ENCODE measurements around the gene XYLT1.
A peak's percentile ranks its signal among the peaks of the same experiment; 100 is the strongest.

The XYLT1 gene

DNA sequence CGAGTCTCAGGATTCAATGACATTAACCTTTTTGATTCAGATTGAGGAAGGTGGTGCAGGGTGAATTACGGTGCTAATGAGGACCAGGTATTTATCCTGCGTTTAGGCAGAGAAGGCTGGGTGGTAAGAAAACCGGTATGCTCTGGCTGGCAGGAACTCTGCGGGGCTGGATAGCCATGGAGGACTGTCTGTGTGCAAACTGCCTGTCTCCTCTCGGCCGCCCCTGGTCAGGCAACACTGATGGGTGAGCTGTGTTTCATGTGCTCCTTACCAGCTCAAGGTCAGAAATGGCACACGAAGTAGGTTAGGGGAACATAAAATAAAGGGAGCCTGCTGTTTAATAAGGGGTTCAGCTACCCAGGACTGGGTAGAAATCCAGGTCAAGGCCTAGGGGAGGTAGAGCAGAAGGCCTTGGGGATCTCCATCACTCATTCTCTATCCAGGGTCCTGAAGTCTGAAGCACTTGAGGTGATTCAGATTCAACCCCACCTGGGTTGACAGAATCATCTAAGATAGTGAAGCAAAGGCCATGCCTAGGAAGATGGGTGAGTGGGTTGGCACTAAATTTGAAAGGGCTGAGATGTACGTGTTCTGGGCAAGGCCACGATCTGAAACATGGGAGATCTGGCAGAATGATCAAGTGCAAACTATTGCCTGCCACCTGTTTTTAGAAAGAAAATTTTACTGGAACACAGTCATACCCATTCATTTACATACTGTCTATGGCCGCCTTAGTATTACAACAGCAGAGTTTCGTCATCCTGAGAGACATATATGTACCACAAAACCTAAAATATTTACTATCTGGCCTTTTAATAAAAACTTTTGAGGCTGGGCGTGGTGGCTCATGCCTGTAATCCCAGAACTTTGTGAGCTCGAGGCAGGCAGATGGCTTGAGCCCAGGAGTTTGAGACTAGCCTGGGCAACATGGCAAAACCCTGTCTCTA is 292.5 kb downstream of the XYLT1 start:
- no peak for DNase-seq (ENCODE audit: low spot score)

DNA sequence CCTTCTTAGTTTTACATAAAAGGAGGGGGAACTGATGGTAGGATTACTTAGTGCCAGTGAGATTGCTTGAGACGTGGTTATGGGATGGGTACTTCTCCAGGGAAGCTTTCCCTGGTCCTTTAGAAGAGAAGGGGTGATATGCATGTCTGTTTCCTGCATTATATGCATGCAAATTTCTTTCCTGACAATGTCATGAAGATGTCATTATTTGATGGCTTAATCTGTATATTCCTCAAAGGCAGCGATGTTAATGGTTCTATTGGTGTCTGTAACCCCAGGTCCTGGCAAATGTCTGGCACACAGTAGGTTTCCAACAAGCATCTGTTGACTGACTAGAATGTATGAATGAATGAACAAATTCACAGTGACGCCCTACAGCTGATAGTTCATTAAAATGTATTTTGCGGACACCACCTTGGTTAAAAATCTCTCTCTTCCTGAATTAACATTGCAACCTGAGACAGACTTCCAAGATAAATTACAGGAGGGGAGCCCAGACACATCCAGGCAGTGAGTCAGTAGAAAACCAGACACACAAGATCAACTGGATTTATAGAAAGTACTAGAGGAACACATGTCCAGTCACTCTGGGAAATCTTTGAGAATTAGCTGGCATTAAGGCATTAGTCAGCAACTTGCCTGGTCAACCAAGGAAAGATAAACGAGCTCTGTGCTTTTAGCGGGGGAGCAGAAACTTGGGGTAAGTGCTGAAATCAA is 293.4 kb downstream of the XYLT1 start:
- no peak for DNase-seq (ENCODE audit: low spot score)

DNA sequence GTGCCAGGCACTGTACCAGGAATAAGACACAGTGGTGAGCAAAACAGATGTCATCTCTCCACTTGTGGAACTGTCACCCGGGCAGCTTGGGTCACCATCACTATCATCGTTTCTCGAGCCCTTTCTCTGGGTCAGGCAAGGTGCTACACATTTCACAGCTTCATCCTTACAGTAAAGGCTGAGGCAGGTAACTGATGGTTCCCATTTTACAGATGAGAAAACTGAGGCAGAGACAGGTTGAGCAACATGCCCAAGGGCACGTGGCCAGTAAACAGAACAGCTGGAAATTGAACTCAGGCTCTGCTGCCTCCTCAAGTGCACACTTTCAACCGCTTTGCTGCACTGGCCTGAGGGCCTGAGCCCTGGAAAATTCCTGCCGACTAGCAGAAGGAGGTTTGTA is 294.6 kb downstream of the XYLT1 start:
- DNase-seq (ENCODE audit: low spot score): no peak

DNA sequence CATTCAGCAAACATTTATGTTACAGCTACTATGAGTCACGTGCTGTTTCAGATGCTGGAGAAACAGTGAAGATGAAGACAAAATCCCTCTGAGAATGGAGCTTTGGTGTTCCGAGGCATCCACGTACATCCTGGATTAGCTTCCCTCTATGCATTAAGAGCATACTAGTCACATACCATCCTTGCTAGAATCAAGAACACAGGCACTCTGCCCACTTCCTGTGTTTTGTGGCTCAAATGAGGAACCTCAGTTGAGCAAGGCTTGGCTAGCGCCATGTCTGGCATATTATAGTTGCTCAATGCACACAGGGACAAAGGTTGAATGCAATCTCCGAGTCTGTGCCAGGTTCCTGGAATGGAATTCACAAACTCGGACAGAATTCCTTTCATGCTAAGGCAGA is 297.5 kb downstream of the XYLT1 start:
- DNase-seq (ENCODE audit: low spot score): no peak

DNA sequence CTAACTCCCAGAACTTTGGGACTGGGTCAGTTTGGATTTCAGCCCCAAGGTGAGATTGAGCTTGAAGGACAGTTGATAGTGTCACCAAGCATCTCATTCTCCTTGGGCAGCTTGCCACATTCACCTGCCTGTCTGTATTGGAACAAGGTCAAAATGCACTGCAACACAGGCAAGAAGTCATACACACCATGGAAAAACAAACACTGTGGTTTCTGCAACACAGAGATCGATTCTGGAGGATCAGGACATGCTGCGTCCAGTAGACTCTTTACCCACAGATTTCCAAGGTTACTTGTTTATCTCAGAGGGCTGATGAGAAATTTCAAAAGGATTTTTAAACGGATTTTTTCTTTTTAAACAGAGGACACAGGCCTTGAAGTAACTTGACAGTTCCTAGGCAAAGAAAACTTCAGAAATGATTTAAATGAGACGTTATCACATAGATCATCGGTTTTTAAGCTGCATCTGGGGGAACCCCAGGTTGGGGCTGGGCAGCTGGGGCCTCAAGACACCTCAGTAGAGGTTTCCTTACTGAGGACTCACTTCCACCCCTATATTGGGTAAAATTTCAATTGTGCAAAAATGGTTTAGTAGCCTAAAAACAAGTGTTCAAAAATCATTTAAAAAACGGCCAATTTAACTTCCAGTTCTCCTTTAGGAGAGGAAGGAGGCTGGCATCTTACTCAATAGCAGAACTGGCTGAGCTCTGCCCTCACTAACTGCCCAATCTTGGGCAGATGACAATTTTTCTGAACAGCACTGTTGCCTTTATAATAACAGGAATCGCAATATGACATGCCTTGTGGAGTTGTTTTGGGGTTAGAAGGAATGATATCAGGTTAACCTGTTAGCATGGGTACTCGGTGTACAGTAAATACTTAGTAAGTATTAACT is 299.3 kb downstream of the XYLT1 start:
- no peak for DNase-seq (ENCODE audit: low spot score)

DNA sequence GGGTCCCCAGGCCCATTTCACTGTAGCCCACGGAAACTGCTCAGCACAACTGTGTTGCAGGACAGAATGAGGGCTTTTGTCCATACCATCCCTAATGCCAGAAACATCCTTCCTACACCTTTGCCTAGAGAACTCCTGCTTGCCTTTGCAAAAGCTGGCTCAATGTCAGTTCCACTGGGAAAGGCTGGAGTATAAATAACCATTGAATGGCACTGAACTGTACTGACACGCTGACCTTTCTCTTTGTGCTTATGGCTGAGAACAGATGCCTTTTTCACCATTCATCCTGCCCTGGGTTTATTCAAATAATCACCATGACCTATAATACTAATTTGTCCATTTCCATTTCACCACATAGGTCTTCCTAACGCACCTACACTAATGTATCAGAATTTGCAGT is 300.3 kb downstream of the XYLT1 start:
- no peak for DNase-seq (ENCODE audit: low spot score)

DNA sequence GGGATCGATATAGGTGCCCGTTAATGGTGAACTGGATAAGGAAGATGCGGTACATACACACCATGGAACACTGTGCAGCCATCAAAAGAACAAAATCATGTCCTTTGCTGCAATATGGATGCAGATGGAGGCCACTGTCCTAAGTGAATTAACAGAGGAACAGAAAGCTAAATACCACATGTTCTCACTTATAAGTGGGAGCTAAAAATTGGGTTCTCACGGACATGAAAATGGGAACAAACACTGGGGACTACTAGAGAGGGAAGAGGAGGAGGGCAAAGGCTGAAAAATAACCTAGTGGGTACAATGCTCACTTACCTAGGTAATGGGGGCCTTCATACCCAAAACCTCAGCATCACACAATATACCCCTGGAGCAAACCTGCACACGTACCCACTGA is 302.6 kb downstream of the XYLT1 start:
- DNase-seq (ENCODE audit: low spot score): no peak

DNA sequence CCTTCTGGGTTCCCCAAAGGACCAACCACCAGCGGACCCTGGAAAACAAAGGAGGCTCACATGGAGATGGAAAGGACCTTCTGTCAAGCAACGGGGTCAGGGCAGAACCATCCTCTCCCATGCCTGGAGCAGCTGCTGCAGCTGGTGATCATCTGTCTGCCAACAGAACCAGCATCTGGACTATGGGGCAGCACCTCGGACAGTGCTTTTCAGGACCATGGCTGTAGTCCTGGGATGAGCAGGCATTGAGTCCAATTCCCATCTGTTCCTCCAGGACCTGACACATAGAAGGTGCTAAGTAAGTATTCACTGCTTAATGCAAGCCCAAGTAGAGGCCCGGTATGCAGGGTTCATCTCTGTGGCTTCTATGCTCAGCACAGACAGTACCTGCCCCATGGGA is 304.7 kb downstream of the XYLT1 start:
- no peak for DNase-seq (ENCODE audit: low spot score)

DNA sequence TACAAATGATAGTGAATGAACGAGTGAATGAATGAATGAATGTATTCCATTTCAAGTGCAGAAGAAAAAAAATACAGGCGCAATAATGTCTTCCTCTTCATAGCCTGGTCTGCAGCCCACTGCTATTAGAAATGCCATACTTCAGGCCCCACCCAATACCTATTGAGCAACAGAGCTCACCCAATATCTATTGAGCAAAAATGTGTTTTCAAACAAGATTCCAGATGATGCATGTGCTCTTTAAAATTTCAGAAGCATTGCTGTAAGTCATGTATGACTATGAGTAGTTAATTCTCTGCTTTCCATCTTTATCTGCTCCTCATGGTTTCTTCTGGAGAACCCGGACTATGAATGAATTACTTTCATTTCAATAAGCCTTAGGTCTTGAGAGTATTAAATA is 308.2 kb downstream of the XYLT1 start:
- no peak for DNase-seq (ENCODE audit: low spot score)

DNA sequence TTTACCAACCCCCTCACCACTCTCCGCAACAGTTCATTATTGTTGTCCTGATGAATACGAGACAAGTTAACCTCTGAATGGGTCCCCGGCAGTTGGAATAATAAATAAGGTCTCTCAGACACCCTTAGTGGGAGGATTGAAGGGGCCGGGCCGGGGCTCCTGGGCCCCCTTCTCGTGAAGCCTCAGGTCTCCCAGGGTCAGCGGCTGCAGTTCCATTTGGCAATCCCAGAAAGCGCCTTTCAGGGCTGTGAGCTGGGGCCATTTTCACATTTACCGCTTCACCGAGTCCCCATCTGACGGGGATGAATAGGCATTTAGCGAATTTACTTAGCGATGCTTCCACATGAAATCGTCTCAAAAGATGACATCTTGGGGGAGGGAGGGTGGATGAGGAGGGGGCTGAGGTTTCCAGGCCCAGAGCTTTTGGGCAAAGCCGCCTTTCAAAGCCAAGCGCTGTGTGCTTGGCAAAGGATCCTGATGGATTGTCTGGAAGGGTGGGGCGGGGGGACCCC is 309.8 kb downstream of the XYLT1 start:
- no peak for DNase-seq (ENCODE audit: low spot score)

DNA sequence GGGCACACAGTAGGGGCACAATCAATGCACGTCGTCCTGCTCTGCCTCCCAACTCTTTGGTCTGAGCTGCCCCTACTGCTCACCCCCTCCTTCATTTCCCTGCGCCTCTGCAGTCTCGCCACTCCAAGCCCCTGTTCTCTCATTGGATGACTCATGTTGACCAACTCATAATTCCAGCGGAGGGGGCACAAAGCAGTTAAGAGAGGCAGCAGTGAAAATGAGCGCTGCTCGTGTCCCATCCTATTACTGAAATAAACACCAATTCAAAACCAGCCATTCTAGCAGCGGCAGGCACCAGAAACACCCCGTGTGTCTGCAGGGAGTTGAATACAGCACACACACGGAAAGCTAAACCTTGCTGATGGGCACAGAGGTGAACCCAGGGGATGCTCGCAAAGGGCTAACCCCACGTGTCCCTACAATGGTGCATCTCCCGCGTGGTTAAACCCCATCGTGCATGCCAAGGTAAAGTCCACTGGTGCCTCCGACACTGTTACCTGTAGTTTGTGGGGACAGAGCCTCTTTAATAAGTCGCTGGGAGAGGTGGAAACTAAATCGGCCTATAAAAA is 310.4 kb downstream of the XYLT1 start:
- no peak for DNase-seq (ENCODE audit: low spot score)

DNA sequence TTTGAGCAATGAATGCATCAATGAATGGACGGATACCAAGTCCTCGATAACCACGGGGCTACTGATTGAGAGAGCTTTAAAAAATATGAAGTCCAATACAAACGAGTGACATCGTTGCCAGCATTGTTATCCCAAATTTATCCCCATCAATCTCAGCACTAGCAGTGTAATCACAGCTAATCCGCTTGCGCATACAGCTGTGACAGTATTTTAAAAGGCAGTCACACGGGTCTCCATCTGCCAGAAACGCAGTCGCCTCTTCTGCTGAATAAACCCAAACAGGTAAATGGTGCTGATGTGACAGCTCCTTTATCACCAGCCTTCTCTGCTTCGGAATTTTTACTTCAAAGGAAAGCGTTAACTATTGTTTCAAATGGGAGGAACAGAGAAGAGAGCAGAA is 311.1 kb downstream of the XYLT1 start:
- DNase-seq (ENCODE audit: low spot score): no peak

DNA sequence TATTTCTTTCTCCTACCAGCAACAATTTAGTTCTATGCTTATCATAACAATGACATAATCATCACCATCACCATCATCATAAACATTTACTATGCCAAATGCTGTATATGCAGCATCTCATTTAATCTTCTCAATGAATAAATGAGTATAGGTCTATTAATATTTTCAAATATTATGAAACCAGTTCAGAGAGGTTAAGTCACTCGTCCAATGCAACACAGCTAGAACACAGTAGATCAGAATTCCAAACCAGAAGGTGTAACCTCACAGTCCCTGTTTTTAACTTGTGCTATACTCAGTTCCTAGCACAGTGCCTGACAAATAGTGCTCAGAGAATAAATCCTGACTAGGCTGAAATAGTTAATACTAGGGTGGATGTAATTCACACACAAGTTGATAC is 314.8 kb downstream of the XYLT1 start:
- DNase-seq (ENCODE audit: low spot score): no peak

DNA sequence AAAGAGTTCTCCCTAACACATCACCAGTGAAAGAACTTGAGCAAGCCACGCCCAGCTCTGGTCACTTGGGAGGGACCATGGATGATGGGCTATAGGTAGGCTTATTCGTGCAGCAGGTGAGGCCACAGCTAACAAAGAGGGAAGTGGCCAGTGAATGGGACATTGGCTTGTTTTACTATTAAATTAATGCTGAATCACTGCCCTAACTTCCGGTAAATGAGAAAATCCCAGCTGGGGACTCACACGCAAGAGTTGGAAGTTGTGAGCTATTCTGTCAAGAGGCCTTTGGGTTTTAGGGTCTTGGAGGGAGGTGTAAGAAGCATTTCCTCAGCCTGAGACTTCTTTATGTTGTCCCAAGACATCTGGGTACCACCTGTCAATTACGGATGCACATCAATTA is 315.3 kb downstream of the XYLT1 start:
- no peak for DNase-seq (ENCODE audit: low spot score)

DNA sequence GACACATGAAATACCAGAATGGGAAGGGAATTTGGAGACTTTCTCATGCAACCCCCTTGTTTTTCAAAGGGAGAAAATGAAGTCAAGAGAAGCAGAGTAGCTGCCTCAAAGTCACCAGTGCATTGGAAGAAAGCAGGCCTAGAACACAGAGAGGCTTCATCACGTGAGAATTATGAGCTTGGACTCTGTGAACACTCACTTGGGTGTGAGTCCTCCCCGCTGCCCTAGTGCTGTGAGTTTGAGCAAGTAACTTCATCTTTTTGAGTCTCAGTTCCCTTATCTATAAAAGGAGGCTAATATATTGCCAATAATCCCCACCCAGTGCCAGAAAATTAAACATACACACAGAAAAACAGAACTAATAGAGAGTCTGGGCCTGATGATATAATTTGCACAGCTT is 315.8 kb downstream of the XYLT1 start:
- no peak for DNase-seq (ENCODE audit: low spot score)

DNA sequence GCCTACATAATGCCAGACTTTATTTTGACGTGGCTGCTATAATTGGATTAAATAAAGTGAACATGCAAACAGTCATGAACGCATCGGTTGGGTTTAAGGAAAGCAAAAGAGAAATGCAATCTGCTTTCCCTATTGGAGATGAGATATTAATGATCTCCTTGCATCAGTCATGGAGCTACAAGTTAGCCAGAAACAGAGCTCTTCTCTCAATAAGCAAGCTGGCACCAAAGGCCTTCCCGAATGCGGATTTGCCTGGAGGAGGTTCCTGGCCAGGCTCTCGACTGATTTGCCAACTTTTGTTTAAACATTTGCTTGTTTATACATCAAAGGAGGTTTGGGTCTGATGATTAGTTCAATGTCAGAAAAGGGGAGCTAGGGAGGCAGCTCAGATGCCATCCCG is 318.4 kb downstream of the XYLT1 start:
- DNase-seq (ENCODE audit: low spot score): no peak

DNA sequence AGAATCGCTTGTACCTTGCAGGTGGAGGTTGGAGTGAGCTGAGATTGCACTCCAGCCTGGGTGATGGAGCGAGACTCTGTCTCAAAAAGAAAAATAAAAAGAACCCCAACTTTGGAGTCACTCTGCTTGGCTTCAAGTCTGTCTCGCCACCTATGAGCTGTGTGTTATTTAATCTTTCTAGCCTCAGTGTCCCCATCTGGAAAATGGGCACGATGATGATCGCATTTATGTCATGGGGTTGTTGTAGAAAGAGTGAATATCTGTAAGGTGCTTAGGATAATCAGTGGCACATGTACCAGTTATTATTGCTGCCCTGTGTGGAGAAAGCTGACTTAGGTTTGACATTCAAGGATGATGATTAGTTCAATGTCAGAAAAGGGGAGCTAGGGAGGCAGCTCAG is 319.4 kb downstream of the XYLT1 start:
- no peak for DNase-seq (ENCODE audit: low spot score)

DNA sequence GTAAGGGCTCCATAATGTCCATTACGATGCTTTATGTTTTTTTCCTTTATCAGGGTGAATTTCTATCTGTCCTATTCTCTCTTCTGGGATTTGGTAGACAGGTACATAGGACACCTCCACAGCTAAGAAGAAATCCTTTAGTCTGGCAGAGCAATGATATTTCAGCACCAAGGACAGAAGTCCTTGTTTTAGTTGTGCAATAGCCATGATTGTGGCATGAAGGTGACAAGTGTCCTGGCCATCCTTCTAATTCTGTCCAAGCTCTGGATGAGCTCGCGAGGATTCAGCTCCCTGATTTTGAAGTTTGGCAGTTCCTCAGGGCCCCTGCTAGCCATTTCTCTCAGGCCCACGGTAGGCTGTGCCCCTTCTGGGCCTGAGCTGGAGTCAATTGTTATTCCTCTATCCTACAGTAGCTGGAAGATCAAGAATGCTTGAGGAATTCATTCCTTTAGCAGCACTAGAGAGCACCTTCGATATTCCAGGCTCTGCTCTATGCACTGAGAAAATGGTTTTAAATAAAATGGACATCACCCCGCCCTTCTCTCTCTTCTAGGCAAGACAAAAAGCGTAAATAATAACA is 320.8 kb downstream of the XYLT1 start:
- DNase-seq (ENCODE audit: low spot score): peak; percentile 11

DNA sequence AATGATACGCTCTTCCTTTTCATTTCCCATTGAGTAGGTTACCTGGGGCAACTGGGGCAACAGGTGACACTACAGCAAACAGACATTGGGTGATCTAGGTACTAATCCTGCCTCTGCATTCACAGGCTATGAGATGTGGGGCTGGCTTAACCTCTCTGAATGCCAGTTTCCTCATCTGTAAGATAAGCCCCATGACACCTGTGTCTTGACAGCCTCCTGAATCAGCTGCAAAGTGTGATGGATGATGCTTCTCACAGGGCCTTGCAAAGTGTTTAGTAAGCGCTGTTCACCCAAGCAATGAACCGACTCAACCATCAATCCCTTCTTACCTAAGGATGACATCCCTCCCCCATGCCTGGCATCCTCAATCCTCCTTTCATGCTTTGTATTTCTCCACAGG is 322.8 kb downstream of the XYLT1 start:
- DNase-seq (ENCODE audit: low spot score): no peak

DNA sequence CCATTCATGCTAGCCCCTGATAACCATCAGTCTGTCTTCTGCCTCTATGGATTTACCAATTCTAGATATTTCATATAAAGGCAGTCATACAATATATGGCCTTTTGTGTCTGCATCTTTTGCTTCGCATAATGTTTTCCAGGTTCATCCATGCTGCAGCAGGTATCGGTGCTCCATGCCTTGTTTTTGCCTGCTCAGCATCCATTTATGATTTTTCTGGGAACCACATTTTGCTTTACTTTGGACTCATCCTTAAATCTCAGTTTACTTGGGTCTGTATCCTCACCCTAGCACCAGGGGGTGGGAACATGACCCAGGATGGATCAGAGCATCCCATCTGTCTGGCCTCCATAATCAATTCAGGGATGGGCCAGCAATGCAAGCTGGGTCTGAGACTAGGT is 325.7 kb downstream of the XYLT1 start:
- DNase-seq (ENCODE audit: low spot score): no peak

DNA sequence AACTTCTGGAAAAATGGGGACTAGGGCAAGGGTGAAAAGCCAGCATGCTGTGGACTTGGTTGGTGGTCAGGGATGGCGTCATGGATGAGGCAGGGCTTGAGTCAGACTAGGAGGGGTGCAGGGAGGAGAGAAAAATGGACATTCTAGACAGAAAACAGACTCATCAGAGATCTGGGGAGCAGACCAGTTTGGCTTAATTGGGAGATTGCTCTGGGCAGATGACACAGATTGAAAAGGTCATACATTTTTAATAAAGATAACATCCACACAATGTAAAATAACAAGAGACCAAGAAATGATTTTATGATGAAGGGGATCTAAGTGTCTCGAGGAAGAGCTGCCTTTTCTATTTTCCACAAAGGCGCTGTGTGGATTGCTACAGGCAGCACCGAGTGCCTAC is 326.3 kb downstream of the XYLT1 start:
- DNase-seq (ENCODE audit: low spot score): no peak

Data from LoVo (cell line).